Measurements from ENCODE around the gene SENP6. TPM values are rescaled to one million over a fixed set of nuclear protein-coding genes. Genes with fewer than 3 reads are reported as not detected.
"Not testable (repeated sequence)": the region's sequence is repeated elsewhere in the genome, so short reads cannot be mapped to it uniquely, and the experiment has no call there.

SENP6 gene
- total and polyA plus RNA-seq, 9 of the 15 experiments (the other 6 are each of a cell fraction or from before 2014, with no cell fraction given), result 11.1 to 79.4 (median 46.8) TPM

GRCh38 chr6:75727206-75727605 lies 125.5 kb downstream of the SENP6 start (continued):
- TF ChIP-seq IRF1 (CRISPR knock-in tag; IDR thresholded peaks at IDR 0.05; ENCODE audit: borderline replicate concordance) (no peak), ZNF76 (CRISPR knock-in tag; IDR thresholded peaks at IDR 0.05; ENCODE audit: borderline replicate concordance) (no peak), CBX1 (IDR thresholded peaks at IDR 0.05; ENCODE audit: low read depth) (no peak), ZNF311 (CRISPR knock-in tag; IDR thresholded peaks at IDR 0.05) (no peak), ZNF277 (CRISPR knock-in tag; IDR thresholded peaks at IDR 0.05; ENCODE audit: borderline replicate concordance) (no peak), OTX1 (CRISPR knock-in tag; IDR thresholded peaks at IDR 0.05) (no peak)

- DNase-seq (ENCODE audit: extremely low read depth in 1 of 4, low spot score in 3 of 4); H3K27me3 ChIP-seq (ENCODE audit: control insufficient read depth in 2 of 2, insufficient read depth in 2 of 2, low read length in 2 of 2); H3K4me2 ChIP-seq (ENCODE audit: insufficient read depth, low read length); FAIRE-seq; POLR2A ChIA-PET; H4K20me1 ChIP-seq (replicated peaks; ENCODE audit: control insufficient read depth, insufficient read depth, low read length); intact Hi-C loops (cut with micrococcal nuclease); H3K4me1 ChIP-seq (replicated peaks in 1 of 2; ENCODE audit: control insufficient read depth in 2 of 2, insufficient read depth in 2 of 2, low read length in 2 of 2); H3K36me3 ChIP-seq (ENCODE audit: control insufficient read depth, insufficient read depth, low read length); H3K9me3 ChIP-seq (replicated peaks; ENCODE audit: control insufficient read depth, insufficient read depth, low read depth, low read length); H3K27ac ChIP-seq (ENCODE audit: extremely low read depth, low read depth, low read length); H3K4me3 ChIP-seq; H2AFZ ChIP-seq (ENCODE audit: low read depth, low read length); in situ Hi-C loops (cut with MboI); ATAC-seq; H3K9me1 ChIP-seq (ENCODE audit: control insufficient read depth, insufficient read depth, low read length); CTCF ChIA-PET (ENCODE audit: low intra/inter-chr PET ratio); H3K9ac ChIP-seq (ENCODE audit: insufficient read depth in 1 of 2, low read depth in 2 of 2, low read length in 2 of 2); BruUV-seq (replicated peaks); H3K79me2 ChIP-seq (ENCODE audit: control insufficient read depth, insufficient read depth, low read length): not testable (repeated sequence)
- 28% methylated on average over 6 of the region's 8 CpGs for WGBS (ENCODE audit: insufficient coverage, low coverage, missing lambda C conversion rate)
Measured at GRCh38 chr6:75731029-75731428, 129.3 kb downstream of the SENP6 start.

Data from K562 (cell line).